Measurements from ENCODE around the gene TMPRSS3. TPM values are rescaled to one million over a fixed set of nuclear protein-coding genes. Genes with fewer than 3 reads are reported as not detected.

Gene TMPRSS3
- total and polyA plus RNA-seq, 10 donors, result 0.22 to 6.0 (median 0.70) TPM; not detected in 1

- peaks cover 0 to 19% (median 5%) of the 10 kb centered on the region in 8 donors for H3K9me3 ChIP-seq
- H3K4me1 ChIP-seq, result no peaks in the 10 kb centered on the region
- H3K27me3 ChIP-seq (replicated peaks in 1 of 7), result peaks cover 0 to 42% (median 3%) of the 10 kb centered on the region in 7 donors
- DNase-seq, result peak; percentile 47
- H3K27ac ChIP-seq, result no peak overlapping the region
- peaks cover 0 to 57% (median 2%) of the 10 kb centered on the region in 6 donors for H3K36me3 ChIP-seq
- intact Hi-C loops (cut with DNase I; ENCODE audit: low total_unique reads), result no loop called here
- TF ChIP-seq POLR2A (IDR thresholded peaks at IDR 0.05) (no peak), CTCF (IDR thresholded peaks at IDR 0.05 in 8 of 11, conservative IDR thresholded peaks at IDR 0.05 in 3 of 11) (no peak), POLR2AphosphoS5 (IDR thresholded peaks at IDR 0.05) (no peak)
- H3K4me3 ChIP-seq, result no peak overlapping the region
- WGBS, 5 donors, result 65 to 85% (median 72%) methylated on average over 5 to 8 of the region's 8 CpGs
These were observed 41.9 kb upstream of the TMPRSS3 start for GRCh38 chr21:42437786-42438185.

GRCh38 chr21:42436914-42437313, 41.1 kb upstream of the TMPRSS3 start:
- peak; percentile 32 for DNase-seq
- peaks cover 0 to 64% (median 10%) of the 10 kb centered on the region in 6 donors for H3K36me3 ChIP-seq
- no peak overlapping the region for H3K4me3 ChIP-seq
- no peak overlapping the region for H3K27ac ChIP-seq
- H3K27me3 ChIP-seq (replicated peaks in 1 of 7), result peaks cover 0 to 46% (median 3%) of the 10 kb centered on the region in 7 donors
- TF ChIP-seq CTCF (IDR thresholded peaks at IDR 0.05 in 8 of 11, conservative IDR thresholded peaks at IDR 0.05 in 3 of 11), result no peak
- TF ChIP-seq POLR2AphosphoS5 (IDR thresholded peaks at IDR 0.05), result no peak
- TF ChIP-seq POLR2A (IDR thresholded peaks at IDR 0.05), result no peak
- H3K9me3 ChIP-seq, result peaks cover 0 to 28% (median 14%) of the 10 kb centered on the region in 8 donors
- H3K4me1 ChIP-seq, result no peaks in the 10 kb centered on the region
- intact Hi-C loops (cut with DNase I; ENCODE audit: low total_unique reads), result no loop called here

GRCh38 chr21:42435833-42436232, 40.0 kb upstream of the TMPRSS3 start:
- TF ChIP-seq CTCF (IDR thresholded peaks at IDR 0.05 in 8 of 11, conservative IDR thresholded peaks at IDR 0.05 in 3 of 11), result no peak
- TF ChIP-seq POLR2A (IDR thresholded peaks at IDR 0.05), result no peak
- TF ChIP-seq POLR2AphosphoS5 (IDR thresholded peaks at IDR 0.05), result no peak
- peaks cover 0 to 65% (median 11%) of the 10 kb centered on the region in 6 donors for H3K36me3 ChIP-seq
- no peaks in the 10 kb centered on the region for H3K4me1 ChIP-seq
- no peak for DNase-seq
- H3K4me3 ChIP-seq, result no peak overlapping the region
- no peak overlapping the region for H3K27ac ChIP-seq
- intact Hi-C loops (cut with DNase I; ENCODE audit: low total_unique reads), result no loop called here
- peaks cover 0 to 30% (median 16%) of the 10 kb centered on the region in 8 donors for H3K9me3 ChIP-seq
- H3K27me3 ChIP-seq (replicated peaks in 1 of 7), result peaks cover 0 to 57% (median 7%) of the 10 kb centered on the region in 7 donors

GRCh38 chr21:42435401-42435800, 39.5 kb upstream of the TMPRSS3 start:
- H3K36me3 ChIP-seq, result peaks cover 0 to 69% (median 11%) of the 10 kb centered on the region in 6 donors
- peaks cover 0 to 30% (median 16%) of the 10 kb centered on the region in 8 donors for H3K9me3 ChIP-seq
- no peaks in the 10 kb centered on the region for H3K4me1 ChIP-seq
- H3K4me3 ChIP-seq, result no peak overlapping the region
- peaks cover 0 to 61% (median 12%) of the 10 kb centered on the region in 7 donors for H3K27me3 ChIP-seq (replicated peaks in 1 of 7)
- intact Hi-C loops (cut with DNase I; ENCODE audit: low total_unique reads), result no loop called here
- TF ChIP-seq POLR2AphosphoS5 (IDR thresholded peaks at IDR 0.05) (no peak), CTCF (IDR thresholded peaks at IDR 0.05 in 8 of 11, conservative IDR thresholded peaks at IDR 0.05 in 3 of 11) (no peak), POLR2A (IDR thresholded peaks at IDR 0.05) (no peak)
- H3K27ac ChIP-seq, result no peak overlapping the region
- 74 to 84% (median 76%) methylated on average over 4 of the region's 4 CpGs for WGBS, 5 donors
- DNase-seq, result peak; percentile 17

Data from spleen (tissue), 11 donors.